G401.6 (cell line): ENCODE measurements around the gene HMCN2.

ENCODE experiments used
- FAIRE-seq: peaks from 2 replicates; lab custom pipeline; 2012; peaks lifted over from hg19 to GRCh38; lab: Jason Lieb, UNC

The HMCN2 gene

GRCh38 chr9:130451509-130452388 lies 186.2 kb downstream of the HMCN2 start:
- no peak for FAIRE-seq

GRCh38 chr9:130452835-130453234 lies 187.3 kb downstream of the HMCN2 start:
- no peak for FAIRE-seq

GRCh38 chr9:130453487-130453886 lies 187.9 kb downstream of the HMCN2 start:
- FAIRE-seq: no peak

DNA sequence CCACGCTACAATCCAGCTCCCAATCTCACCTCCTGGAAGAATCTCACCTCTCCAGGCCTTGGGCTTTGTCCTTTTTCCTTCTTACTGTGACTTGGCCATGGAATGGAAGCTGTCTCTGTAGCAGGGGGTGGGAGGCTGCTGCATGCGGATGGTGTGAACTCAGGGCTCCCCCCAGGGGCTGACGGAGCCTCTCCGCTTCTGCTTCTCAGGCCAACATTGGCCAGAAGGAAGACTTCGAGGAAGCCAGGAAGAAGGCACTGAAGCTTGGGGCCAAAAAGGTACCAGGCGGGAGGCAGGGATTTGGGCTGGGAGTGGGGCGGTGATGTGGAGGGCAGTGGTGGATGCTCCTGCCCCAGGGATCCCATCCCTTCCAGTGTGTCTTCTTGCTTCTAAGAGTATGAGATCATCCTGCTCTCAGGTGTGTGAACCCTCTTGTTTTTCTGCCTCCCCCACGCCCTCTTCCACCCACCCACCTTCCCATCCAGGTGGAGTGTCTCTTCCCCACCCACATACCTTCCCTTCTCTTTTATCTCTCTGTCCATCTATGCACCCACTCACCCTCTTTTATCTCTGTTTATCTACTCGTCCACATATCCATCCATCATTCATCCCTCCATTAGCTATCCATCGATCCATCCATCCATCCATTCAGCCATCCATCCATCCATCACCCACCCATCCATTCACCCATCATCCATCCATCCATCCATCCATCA lies 188.7 kb downstream of the HMCN2 start:
- FAIRE-seq: no peak

DNA sequence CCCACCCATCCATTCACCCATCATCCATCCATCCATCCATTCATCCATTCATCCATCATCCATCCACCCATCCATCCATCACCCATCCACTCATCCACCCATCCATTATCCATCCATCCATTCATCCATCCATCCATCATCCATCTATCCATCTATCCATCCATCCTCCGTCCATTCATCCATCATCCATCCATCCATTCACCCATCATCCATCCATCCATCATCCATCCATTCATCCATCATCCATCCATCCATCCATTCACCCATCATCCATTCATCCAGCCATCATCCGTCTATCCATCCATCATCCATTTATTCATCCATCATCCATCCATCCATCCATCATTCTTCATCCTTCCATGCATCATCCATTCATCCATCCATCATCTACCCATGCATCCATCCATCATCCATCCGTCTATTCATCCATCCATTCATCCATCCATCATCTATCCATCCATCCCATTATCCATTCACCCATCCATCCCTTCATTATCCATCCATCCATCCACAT lies 189.3 kb downstream of the HMCN2 start:
- no peak for FAIRE-seq

- FAIRE-seq: no peak
These were observed 192.7 kb downstream of the HMCN2 start for GRCh38 chr9:130458027-130458803.

GRCh38 chr9:130458804-130459067 lies 193.2 kb downstream of the HMCN2 start:
- no peak for FAIRE-seq

DNA sequence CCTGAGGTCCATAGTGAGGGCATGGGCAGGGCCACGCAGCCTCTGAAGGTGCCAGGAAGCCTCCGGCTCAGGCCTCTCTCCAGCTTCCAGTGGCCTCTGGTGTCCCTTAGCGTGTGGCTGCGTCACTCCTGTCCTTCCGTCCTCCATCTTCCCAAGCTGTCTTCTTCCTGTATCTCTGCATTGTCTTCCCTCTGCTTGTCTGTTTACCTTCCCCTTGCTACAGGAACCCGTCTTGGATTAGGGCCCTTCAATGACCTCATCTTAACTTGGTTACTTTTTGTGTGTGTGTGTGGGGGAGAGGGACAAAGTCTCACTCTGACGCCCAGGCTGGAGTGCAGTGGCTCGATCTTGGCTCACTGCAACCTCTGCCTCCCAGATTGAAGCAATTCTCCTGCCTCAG lies 193.6 kb downstream of the HMCN2 start:
- no peak for FAIRE-seq

- FAIRE-seq: no peak
These were observed 194.5 kb downstream of the HMCN2 start for GRCh38 chr9:130459941-130460669.

DNA sequence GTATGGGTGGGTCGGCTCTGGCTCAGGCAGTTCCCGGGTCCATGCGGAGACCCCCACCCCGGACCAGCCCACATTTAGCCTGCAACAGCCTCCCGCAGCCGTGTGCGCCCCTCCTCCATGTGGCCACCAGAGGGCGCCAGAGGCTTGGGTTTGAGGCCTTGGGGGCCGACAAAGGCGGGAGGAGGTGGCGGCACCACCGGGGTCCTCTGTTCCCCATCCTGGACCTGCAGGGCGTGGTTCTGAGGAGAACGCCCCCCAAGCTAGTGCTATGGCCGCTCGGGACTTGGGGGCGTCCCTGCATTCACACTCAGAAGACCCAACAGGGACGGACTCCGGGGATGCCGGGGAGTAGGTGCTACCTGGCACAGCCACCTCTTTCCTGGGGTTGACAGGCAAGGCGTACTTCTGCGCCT lies 195.7 kb downstream of the HMCN2 start:
- no peak for FAIRE-seq

DNA sequence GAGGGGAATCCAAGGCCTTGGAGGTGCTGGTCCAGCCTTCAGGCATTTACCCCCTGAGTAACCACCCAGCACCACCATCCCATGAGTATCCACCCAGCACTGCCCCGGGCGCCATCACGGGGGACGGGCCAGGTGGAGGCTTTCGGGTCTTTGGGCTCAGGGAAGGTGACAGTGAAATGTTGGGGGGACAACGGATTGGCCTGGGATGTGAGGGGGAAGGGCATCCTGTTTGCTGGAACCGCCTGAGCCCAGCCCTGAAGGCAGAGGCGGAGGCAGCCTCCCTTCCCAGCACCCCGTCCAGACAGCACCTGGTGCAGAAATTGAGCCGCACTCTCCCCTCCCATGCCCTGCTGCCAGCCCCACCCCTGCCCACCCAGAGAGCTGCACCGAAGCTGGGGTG lies 196.2 kb downstream of the HMCN2 start:
- no peak for FAIRE-seq

DNA sequence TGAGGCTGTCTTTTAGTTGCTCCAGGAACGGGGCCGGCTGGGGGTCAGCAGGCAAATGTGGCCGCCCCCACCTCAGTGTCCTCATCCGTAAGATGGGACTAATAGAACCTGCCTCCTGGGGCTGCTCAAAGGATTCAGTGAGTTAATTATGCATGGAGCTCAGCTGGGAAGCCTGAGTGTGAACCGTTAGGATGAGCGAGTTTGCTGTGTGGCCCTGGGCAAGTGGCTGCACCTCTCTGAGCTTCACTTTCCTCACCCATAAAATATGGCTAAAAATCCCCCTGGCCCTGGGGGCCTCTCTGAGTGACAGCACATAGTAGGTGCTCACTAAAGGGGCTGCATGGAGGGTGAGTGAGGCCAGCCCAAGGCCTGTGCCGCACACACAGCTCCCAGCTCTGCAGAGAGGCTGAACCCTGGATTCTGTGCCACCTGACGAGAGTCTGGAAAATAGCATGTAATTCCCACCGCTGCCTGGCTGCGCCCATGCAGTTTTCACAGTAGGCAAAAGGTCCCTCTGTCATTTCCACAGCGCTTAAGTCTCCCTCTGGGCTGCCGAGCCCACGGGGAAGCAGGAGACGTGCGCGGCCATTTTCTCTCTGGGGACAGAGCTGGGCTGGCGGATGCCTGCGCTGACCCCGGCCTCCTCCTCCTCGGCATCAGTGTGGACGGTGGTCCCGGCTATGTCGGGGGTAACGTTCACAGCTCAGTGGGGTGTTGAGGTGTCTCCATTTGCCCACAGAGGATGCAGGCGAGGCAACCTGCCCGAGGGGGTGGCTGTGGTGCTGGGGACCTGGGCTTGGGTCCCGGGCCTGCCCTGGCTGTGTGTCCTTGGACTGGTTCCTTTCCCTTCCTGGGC lies 197.4 kb downstream of the HMCN2 start:
- no peak for FAIRE-seq

- FAIRE-seq: no peak
These were observed 198.5 kb downstream of the HMCN2 start for GRCh38 chr9:130463763-130464745.

GRCh38 chr9:130465383-130466096 lies 200.0 kb downstream of the HMCN2 start:
- no peak for FAIRE-seq

DNA sequence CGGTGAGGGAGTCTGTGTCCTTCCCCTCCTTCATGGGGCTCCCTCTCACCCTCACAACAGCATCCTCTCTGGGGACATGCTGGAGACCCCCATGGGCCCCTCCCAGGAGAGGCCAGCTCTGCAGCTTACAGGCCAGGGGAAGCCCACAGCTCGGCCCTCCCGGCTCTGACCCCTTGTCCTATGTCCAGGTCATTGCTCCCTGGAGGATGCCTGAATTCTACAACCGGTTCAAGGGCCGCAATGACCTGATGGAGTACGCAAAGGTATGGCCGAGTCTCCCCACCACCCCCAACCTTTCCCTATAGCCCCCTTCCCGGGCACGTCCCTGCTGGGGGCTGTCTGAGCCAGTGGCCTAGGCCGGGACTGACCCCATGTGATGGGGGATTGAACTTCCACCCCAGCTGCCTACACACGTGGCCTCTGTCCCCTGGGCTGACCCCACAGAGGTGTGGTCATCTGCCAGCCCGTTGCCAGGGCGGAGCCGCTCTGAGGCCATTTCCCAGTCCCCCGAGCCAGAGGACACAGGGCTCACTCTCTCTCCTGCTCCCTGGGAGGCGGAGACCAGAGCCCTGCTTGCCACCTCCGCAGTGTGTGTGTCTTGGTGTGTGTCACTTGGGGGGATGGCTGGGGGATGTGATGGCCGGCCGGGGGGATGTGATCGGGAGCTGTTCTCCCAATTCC lies 201.1 kb downstream of the HMCN2 start:
- FAIRE-seq: no peak

GRCh38 chr9:130467316-130467715 lies 201.8 kb downstream of the HMCN2 start:
- no peak for FAIRE-seq

DNA sequence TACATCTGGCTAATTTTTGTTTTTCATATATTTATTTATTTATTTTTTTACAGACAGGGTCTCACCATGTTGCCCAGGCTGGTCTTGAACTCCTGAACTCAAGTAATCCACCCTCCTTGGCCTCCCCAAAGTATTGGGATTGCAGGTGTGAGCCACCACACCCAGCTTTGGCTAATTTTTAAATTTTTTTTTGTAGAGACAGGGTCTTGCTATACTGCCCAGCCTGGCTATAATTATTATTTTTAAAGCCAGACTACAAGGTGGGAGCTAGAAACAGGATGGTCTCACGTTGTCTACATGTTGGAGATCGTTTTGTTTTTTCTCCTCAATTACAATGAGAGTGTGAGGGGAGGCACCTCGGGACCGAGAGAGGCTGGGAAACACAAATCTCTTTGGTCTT lies 203.0 kb downstream of the HMCN2 start:
- FAIRE-seq: no peak

DNA sequence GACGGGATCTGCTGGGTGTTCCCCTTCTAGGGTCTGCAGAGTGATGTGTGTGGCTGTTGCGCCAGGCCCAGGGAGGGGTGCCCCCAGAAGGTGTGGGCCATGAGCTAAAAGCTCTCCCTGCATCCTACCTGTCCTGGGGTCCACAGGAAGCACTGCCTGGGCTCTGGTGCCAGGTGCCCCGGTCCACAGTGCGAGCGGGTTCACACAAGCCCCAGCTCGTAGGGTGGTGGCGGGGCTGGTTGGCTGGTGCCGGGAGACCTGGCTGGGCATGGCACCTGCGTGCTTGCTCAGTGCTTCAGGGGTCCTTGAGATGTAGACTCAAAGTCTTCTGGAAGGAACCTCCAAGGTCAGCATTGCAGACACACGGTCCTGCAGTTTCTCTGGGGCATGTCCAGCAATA lies 204.7 kb downstream of the HMCN2 start:
- FAIRE-seq: no peak

- FAIRE-seq: no peak
These were observed 205.4 kb downstream of the HMCN2 start for GRCh38 chr9:130470950-130471349.
